Endothelial cell of umbilical vein (primary cell): ENCODE measurements around the gene RTL5. TPM values are rescaled to one million over a fixed set of nuclear protein-coding genes. Genes with fewer than 3 reads are reported as not detected.

Experiments
- BruUV-seq: library from RNA; stranded (reverse); fragments of 400-500 nt; replicated peaks from 2 replicates; lab custom pipeline; 2021; lab: Mats Ljungman, UMichigan
- CTCF ChIA-PET: fragments of 300-600, 350-600 bp; sonication (Branson Sonifier 250); formaldehyde crosslinking; loops from one replicate; lab custom pipeline; 2021; ENCODE audit warnings: antibody characterized with exemption, inconsistent platforms; lab: Charles Lee
- POLR2A ChIA-PET: fragments of 300-600, 350-600 bp; sonication (Branson Sonifier 250); formaldehyde crosslinking; loops from one replicate; lab custom pipeline; 2021; ENCODE audit warnings: antibody characterized with exemption, inconsistent platforms; lab: Charles Lee
- DNase-seq: peaks from one replicate; pipeline ENCODE4 v3.0.0-alpha.2; 2011; ENCODE audit warnings: low read depth, low spot score
- FAIRE-seq: peaks from 2 replicates; lab custom pipeline; 2011; peaks lifted over from hg19 to GRCh38; lab: Jason Lieb, UNC
- H2AFZ ChIP-seq: 2 replicates; pipeline ENCODE4 v1.6.0; 2012; ENCODE audit warnings: low read depth, low read length, control low read depth, inconsistent platforms
- H3K27ac ChIP-seq: 2 replicates; pipeline ENCODE4 v1.5.1; 2011; ENCODE audit warnings: low read depth, mild to moderate bottlenecking, control low read depth, low read length, moderate library complexity; ENCODE audit not compliant: insufficient read depth
- H3K27me3 ChIP-seq, 2 experiments: 2 replicates each; pipeline versions ENCODE4 v1.6.0 to v1.6.1; 2011; ENCODE audit warnings: low read length in 2 of 2, mixed read lengths in 1 of 2; ENCODE audit not compliant: control insufficient read depth in 2 of 2, insufficient read depth in 2 of 2
- H3K36me3 ChIP-seq, 2 experiments: 2 replicates in 1 of 2; 3 replicates in 1 of 2; pipeline ENCODE4 v1.5.1; 2011; ENCODE audit warnings: low read length in 2 of 2, mild to moderate bottlenecking in 1 of 2, moderate library complexity in 1 of 2; ENCODE audit not compliant: control insufficient read depth in 2 of 2, insufficient read depth in 2 of 2; ENCODE audit errors: extremely low read depth in 1 of 2
- H3K4me1 ChIP-seq: 3 replicates; pipeline ENCODE4 v1.5.1; 2011; ENCODE audit warnings: mild to moderate bottlenecking, low read length; ENCODE audit not compliant: control insufficient read depth, insufficient read depth; ENCODE audit errors: extremely low read depth
- H3K4me2 ChIP-seq: 2 replicates; pipeline ENCODE4 v1.6.1; 2011; ENCODE audit warnings: low read length, control low read depth, mixed read lengths; ENCODE audit not compliant: insufficient read depth
- H3K4me3 ChIP-seq, 3 experiments: fragments of 200-600 bp in 1 of 3; sonication (generic), shearing (Covaris generic) in 1 of 3; replicated peaks in 1 of 3; 2 replicates each; pipeline ENCODE4 v1.5.1; 2011 to 2016; ENCODE audit warnings: control low read depth in 3 of 3, low read length in 3 of 3, mild to moderate bottlenecking in 2 of 3, inconsistent platforms in 1 of 3, low read depth in 1 of 3, moderate library complexity in 1 of 3; ENCODE audit not compliant: insufficient read depth in 1 of 3
- H3K79me2 ChIP-seq: 2 replicates; pipeline ENCODE4 v1.6.0; 2012; ENCODE audit warnings: low read length, inconsistent platforms; ENCODE audit not compliant: control insufficient read depth, insufficient read depth
- H3K9ac ChIP-seq: replicated peaks from 2 replicates; pipeline ENCODE3; 2011; ENCODE audit warnings: low read length, control low read depth; ENCODE audit not compliant: insufficient read depth; ENCODE audit errors: extremely low read depth
- H3K9me1 ChIP-seq: replicated peaks from 3 replicates; pipeline ENCODE4 v1.6.0; 2011; ENCODE audit warnings: mild to moderate bottlenecking, low read length; ENCODE audit not compliant: control insufficient read depth, insufficient read depth; ENCODE audit errors: extremely low read depth
- H3K9me3 ChIP-seq: replicated peaks from 2 replicates; pipeline ENCODE4 v1.5.1; 2012; ENCODE audit warnings: low read length, inconsistent platforms; ENCODE audit not compliant: control insufficient read depth, insufficient read depth
- H4K20me1 ChIP-seq: replicated peaks from 2 replicates; pipeline ENCODE3; 2011; ENCODE audit warnings: mild to moderate bottlenecking, low read length; ENCODE audit not compliant: control insufficient read depth, insufficient read depth; ENCODE audit errors: extremely low read depth
- EZH2 ChIP-seq: IDR thresholded peaks from 2 replicates; pipeline ENCODE4 v1.6.1; 2012; ENCODE audit warnings: borderline replicate concordance, low read depth, mild to moderate bottlenecking, moderate library complexity, low read length, inconsistent platforms; ENCODE audit not compliant: severe bottlenecking
- FOS ChIP-seq: IDR thresholded peaks from 2 replicates; pipeline ENCODE4 v1.6.1; 2011; ENCODE audit warnings: mild to moderate bottlenecking, low read length, moderate library complexity, borderline replicate concordance; ENCODE audit not compliant: insufficient read depth
- GATA2 ChIP-seq: IDR thresholded peaks from 2 replicates; pipeline ENCODE4 v1.7.0; 2011; ENCODE audit warnings: low read depth, mild to moderate bottlenecking, moderate library complexity, mixed read lengths, low read length; ENCODE audit not compliant: insufficient read length, insufficient read depth
- JUN ChIP-seq: IDR thresholded peaks from 2 replicates; pipeline ENCODE4 v1.6.1; 2011; ENCODE audit warnings: borderline replicate concordance, low read depth; ENCODE audit not compliant: insufficient read length, insufficient read depth
- MAX ChIP-seq: IDR thresholded peaks from 2 replicates; pipeline ENCODE4 v1.6.1; 2011; ENCODE audit not compliant: insufficient read depth, insufficient read length
- MYC ChIP-seq: IDR thresholded peaks from one replicate; pipeline ENCODE4 v1.6.1; 2011; ENCODE audit warnings: mild to moderate bottlenecking, low read depth, low read length
- POLR2A ChIP-seq: IDR thresholded peaks from 2 replicates; pipeline ENCODE4 v1.6.1; 2012; ENCODE audit warnings: low read depth, mild to moderate bottlenecking, control low read depth, low read length
- POLR2AphosphoS5 ChIP-seq: IDR thresholded peaks from 2 replicates; pipeline ENCODE4 v1.6.1; 2012; ENCODE audit warnings: low read depth, mild to moderate bottlenecking, control low read depth, low read length, moderate library complexity; ENCODE audit not compliant: insufficient read depth
- dilution Hi-C: fragments of 300-500 bp; cut with MboI; formaldehyde crosslinking; loops from one replicate; pipeline ENCODE4 v1.15.0; 2019; ENCODE audit warnings: low sequenced_read_pairs; ENCODE audit not compliant: extremely low pct_ligation_motif_present
- intact Hi-C: fragments of 100-400 bp; cut with micrococcal nuclease; formaldehyde crosslinking; loops from one replicate; pipeline ENCODE4 v1.10.0; 2022
- polyA plus RNA-seq, 4 experiments: library from polyadenylated mRNA; depleted of rRNA in 3 of 4; stranded (reverse) in 3 of 4; unstranded in 1 of 4; fragments of >200 nt; gene quantifications; 2 replicates each; pipeline versions ENCODE4 v1.2.1 to v1.2.3, GENCODE V29; 2011 to 2012; ENCODE audit warnings: missing spikeins in 1 of 4
- total RNA-seq: library from RNA; stranded (reverse); gene quantifications from 2 replicates; pipeline ENCODE4 v1.2.3, GENCODE V29; 2021
- TF ChIP-seq, protein P1 (sequence below), 2 donors: IDR thresholded peaks; 1 replicate in 1 of 2; 2 replicates in 1 of 2; pipeline ENCODE4 v1.5.1; 2011; ENCODE audit warnings: low read length in 2 of 2, mild to moderate bottlenecking in 2 of 2, moderate library complexity in 2 of 2, control low read depth in 1 of 2, inconsistent platforms in 1 of 2, low read depth in 1 of 2; ENCODE audit not compliant: insufficient read depth in 1 of 2; ENCODE audit errors: extremely low read depth in 1 of 2

Gene RTL5
- total and polyA plus RNA-seq, 2 donors (not counting 3 experiments of a cell fraction or from before 2014, with no cell fraction given) = 1.0 to 1.7 TPM

GRCh38 chrX:72079607-72080006, 52.1 kb downstream of the RTL5 start:
- intact Hi-C loops = loop anchor here (1.0 to 2.0 kb wide), 6 partner anchors 15 to 61 kb away; no protein-coding TSS in a partner anchor
- Histone ChIP-seq H3K4me3 (peak overlapping the region; percentile 44 to 84 (median 54)), H4K20me1 (no peaks in the 10 kb centered on the region), H3K36me3 (no peaks in the 10 kb centered on the region), H3K27me3 (no peaks in the 10 kb centered on the region), H3K27ac (peak overlapping the region; percentile 87), H3K9me3 (no peaks in the 10 kb centered on the region), H2AFZ (no peak overlapping the region), H3K9ac (peak overlapping the region; percentile 84), H3K9me1 (no peaks in the 10 kb centered on the region), H3K79me2 (peaks cover 48% of the 10 kb centered on the region), H3K4me1 (peaks cover 39% of the 10 kb centered on the region), H3K4me2 (peak overlapping the region; percentile 78)
- POLR2A ChIA-PET = no interaction called here
- no TSS peak for BruUV-seq
- CTCF ChIA-PET = interaction anchor here (1.0 to 2.2 kb wide), 3 partner anchors 46 to 61 kb away, joined by 4 to 11 read pairs (median 7); no protein-coding TSS in a partner anchor
- FAIRE-seq = peak; percentile 97
- no peak for TF ChIP-seq MAX
- TF ChIP-seq EZH2 = no peak
- TF ChIP-seq MYC = no peak
- TF ChIP-seq POLR2AphosphoS5 = peak; percentile 88
- TF ChIP-seq POLR2A = peak; percentile 48
- TF ChIP-seq FOS = peak; percentile 83
- TF ChIP-seq, protein P1, sequence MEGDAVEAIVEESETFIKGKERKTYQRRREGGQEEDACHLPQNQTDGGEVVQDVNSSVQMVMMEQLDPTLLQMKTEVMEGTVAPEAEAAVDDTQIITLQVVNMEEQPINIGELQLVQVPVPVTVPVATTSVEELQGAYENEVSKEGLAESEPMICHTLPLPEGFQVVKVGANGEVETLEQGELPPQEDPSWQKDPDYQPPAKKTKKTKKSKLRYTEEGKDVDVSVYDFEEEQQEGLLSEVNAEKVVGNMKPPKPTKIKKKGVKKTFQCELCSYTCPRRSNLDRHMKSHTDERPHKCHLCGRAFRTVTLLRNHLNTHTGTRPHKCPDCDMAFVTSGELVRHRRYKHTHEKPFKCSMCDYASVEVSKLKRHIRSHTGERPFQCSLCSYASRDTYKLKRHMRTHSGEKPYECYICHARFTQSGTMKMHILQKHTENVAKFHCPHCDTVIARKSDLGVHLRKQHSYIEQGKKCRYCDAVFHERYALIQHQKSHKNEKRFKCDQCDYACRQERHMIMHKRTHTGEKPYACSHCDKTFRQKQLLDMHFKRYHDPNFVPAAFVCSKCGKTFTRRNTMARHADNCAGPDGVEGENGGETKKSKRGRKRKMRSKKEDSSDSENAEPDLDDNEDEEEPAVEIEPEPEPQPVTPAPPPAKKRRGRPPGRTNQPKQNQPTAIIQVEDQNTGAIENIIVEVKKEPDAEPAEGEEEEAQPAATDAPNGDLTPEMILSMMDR (IDR thresholded peaks at IDR 0.05; ENCODE audit: extremely low read depth in 1 of 2, insufficient read depth in 1 of 2, low read depth in 1 of 2, low read length in 2 of 2) = no peak
- TF ChIP-seq GATA2 = peak; percentile 21
- TF ChIP-seq JUN = peak; percentile 61
- dilution Hi-C loops = no loop called here
- peak; percentile 87 for DNase-seq
